ENCODE data around the gene ANKFN1.
A peak's percentile ranks its signal among the peaks of the same experiment; 100 is the strongest.

ANKFN1 gene

GRCh38 chr17:56171186-56171959 lies 18.1 kb downstream of the ANKFN1 start:
- Histone ChIP-seq H3K36me3 (ENCODE audit: control insufficient read depth in 4 of 4, insufficient read depth in 4 of 4, low read length in 3 of 4) (no peaks in the 10 kb centered on the region), H3K27ac (ENCODE audit: insufficient read depth in 1 of 2, low read depth in 1 of 2, low read length in 2 of 2, poor library complexity in 1 of 2, severe bottlenecking in 2 of 2) (no peak overlapping the region), H3K4me3 (ENCODE audit: control insufficient read depth in 1 of 7, extremely low read depth in 1 of 7, insufficient read depth in 4 of 7, low read depth in 2 of 7, low read length in 6 of 7) (no peak overlapping the region), H3K27me3 (replicated peaks in 2 of 5; ENCODE audit: control insufficient read depth in 4 of 5, insufficient read depth in 5 of 5, low read length in 4 of 5) (no peaks in the 10 kb centered on the region), H3K4me1 (ENCODE audit: control extremely low read depth in 1 of 4, control insufficient read depth in 4 of 4, insufficient read depth in 4 of 4, low read length in 3 of 4) (peaks cover 0 to 7% (median 4%) of the 10 kb centered on the region in 4 experiments), H3K9me3 (ENCODE audit: control extremely low read depth in 1 of 5, control insufficient read depth in 4 of 5, insufficient read depth in 2 of 5, low read depth in 1 of 5, low read length in 4 of 5) (no peaks in the 10 kb centered on the region)
- ChIA-PET CTCF (interaction anchor here (1.1 kb wide), 1 partner anchor 27 kb away, joined by 3 read pairs; no protein-coding TSS in a partner anchor), POLR2A (no interaction called here)
- 92% methylated on average over 4 of the region's 4 CpGs for WGBS (ENCODE audit: insufficient coverage)
- DNase-seq: no peak

GRCh38 chr17:56172517-56172982 lies 19.3 kb downstream of the ANKFN1 start:
- H3K4me1 ChIP-seq (ENCODE audit: control extremely low read depth in 1 of 4, control insufficient read depth in 4 of 4, insufficient read depth in 4 of 4, low read length in 3 of 4): peaks cover 0 to 7% (median 4%) of the 10 kb centered on the region in 4 experiments
- WGBS (ENCODE audit: insufficient coverage): 100% methylated on average over 4 of the region's 5 CpGs

GRCh38 chr17:56173026-56173425 lies 19.8 kb downstream of the ANKFN1 start:
- 100% methylated on average over 1 of the region's 1 CpG for WGBS (ENCODE audit: insufficient coverage)
- H3K27ac ChIP-seq (ENCODE audit: insufficient read depth in 1 of 2, low read depth in 1 of 2, low read length in 2 of 2, poor library complexity in 1 of 2, severe bottlenecking in 2 of 2): no peak overlapping the region
- ChIA-PET CTCF (interaction anchor here (1.5 kb wide), 1 partner anchor 35 kb away, joined by 3 read pairs; no protein-coding TSS in a partner anchor), POLR2A (no interaction called here)
- DNase-seq: no peak
- H3K4me1 ChIP-seq (ENCODE audit: control extremely low read depth in 1 of 4, control insufficient read depth in 4 of 4, insufficient read depth in 4 of 4, low read length in 3 of 4): peaks cover 0 to 7% (median 4%) of the 10 kb centered on the region in 4 experiments
- no peak overlapping the region for H3K4me3 ChIP-seq (ENCODE audit: control insufficient read depth in 1 of 7, extremely low read depth in 1 of 7, insufficient read depth in 4 of 7, low read depth in 2 of 7, low read length in 6 of 7)
- H3K36me3 ChIP-seq (ENCODE audit: control insufficient read depth in 4 of 4, insufficient read depth in 4 of 4, low read length in 3 of 4): no peaks in the 10 kb centered on the region
- H3K27me3 ChIP-seq (replicated peaks in 2 of 5; ENCODE audit: control insufficient read depth in 4 of 5, insufficient read depth in 5 of 5, low read length in 4 of 5): no peaks in the 10 kb centered on the region
- no peaks in the 10 kb centered on the region for H3K9me3 ChIP-seq (ENCODE audit: control extremely low read depth in 1 of 5, control insufficient read depth in 4 of 5, insufficient read depth in 2 of 5, low read depth in 1 of 5, low read length in 4 of 5)

More at GRCh38 chr17:56172517-56172982, 19.3 kb downstream of the ANKFN1 start:
- no peak for DNase-seq
- H3K9me3 ChIP-seq (ENCODE audit: control extremely low read depth in 1 of 5, control insufficient read depth in 4 of 5, insufficient read depth in 2 of 5, low read depth in 1 of 5, low read length in 4 of 5): no peaks in the 10 kb centered on the region
- no peak overlapping the region for H3K4me3 ChIP-seq (ENCODE audit: control insufficient read depth in 1 of 7, extremely low read depth in 1 of 7, insufficient read depth in 4 of 7, low read depth in 2 of 7, low read length in 6 of 7)
- H3K27me3 ChIP-seq (replicated peaks in 2 of 5; ENCODE audit: control insufficient read depth in 4 of 5, insufficient read depth in 5 of 5, low read length in 4 of 5): no peaks in the 10 kb centered on the region
- H3K27ac ChIP-seq (ENCODE audit: insufficient read depth in 1 of 2, low read depth in 1 of 2, low read length in 2 of 2, poor library complexity in 1 of 2, severe bottlenecking in 2 of 2): no peak overlapping the region
- ChIA-PET POLR2A (no interaction called here), CTCF (interaction anchor here (1.1 kb wide), 1 partner anchor 28 kb away, joined by 3 read pairs; no protein-coding TSS in a partner anchor)
- no peaks in the 10 kb centered on the region for H3K36me3 ChIP-seq (ENCODE audit: control insufficient read depth in 4 of 4, insufficient read depth in 4 of 4, low read length in 3 of 4)

GRCh38 chr17:56173958-56174835 lies 20.9 kb downstream of the ANKFN1 start:
- Histone ChIP-seq H3K36me3 (ENCODE audit: control insufficient read depth in 4 of 4, insufficient read depth in 4 of 4, low read length in 3 of 4) (no peaks in the 10 kb centered on the region), H3K4me1 (ENCODE audit: control extremely low read depth in 1 of 4, control insufficient read depth in 4 of 4, insufficient read depth in 4 of 4, low read length in 3 of 4) (peaks cover 0 to 7% (median 4%) of the 10 kb centered on the region in 4 experiments), H3K27ac (ENCODE audit: insufficient read depth in 1 of 2, low read depth in 1 of 2, low read length in 2 of 2, poor library complexity in 1 of 2, severe bottlenecking in 2 of 2) (no peak overlapping the region), H3K9me3 (ENCODE audit: control extremely low read depth in 1 of 5, control insufficient read depth in 4 of 5, insufficient read depth in 2 of 5, low read depth in 1 of 5, low read length in 4 of 5) (no peaks in the 10 kb centered on the region), H3K27me3 (replicated peaks in 2 of 5; ENCODE audit: control insufficient read depth in 4 of 5, insufficient read depth in 5 of 5, low read length in 4 of 5) (no peaks in the 10 kb centered on the region), H3K4me3 (ENCODE audit: control insufficient read depth in 1 of 7, extremely low read depth in 1 of 7, insufficient read depth in 4 of 7, low read depth in 2 of 7, low read length in 6 of 7) (no peak overlapping the region)
- CTCF ChIA-PET: interaction anchor here (1.5 kb wide), 1 partner anchor 36 kb away, joined by 3 read pairs; no protein-coding TSS in a partner anchor
- DNase-seq: peak in 2 of 3 donors; percentile 8 to 24
- POLR2A ChIA-PET: no interaction called here
- 42% methylated on average over 2 of the region's 3 CpGs for WGBS (ENCODE audit: insufficient coverage)

- Histone ChIP-seq H3K4me3 (ENCODE audit: control insufficient read depth in 1 of 7, extremely low read depth in 1 of 7, insufficient read depth in 4 of 7, low read depth in 2 of 7, low read length in 6 of 7) (no peak overlapping the region), H3K9me3 (ENCODE audit: control extremely low read depth in 1 of 5, control insufficient read depth in 4 of 5, insufficient read depth in 2 of 5, low read depth in 1 of 5, low read length in 4 of 5) (no peaks in the 10 kb centered on the region), H3K27ac (ENCODE audit: insufficient read depth in 1 of 2, low read depth in 1 of 2, low read length in 2 of 2, poor library complexity in 1 of 2, severe bottlenecking in 2 of 2) (no peak overlapping the region), H3K4me1 (ENCODE audit: control extremely low read depth in 1 of 4, control insufficient read depth in 4 of 4, insufficient read depth in 4 of 4, low read length in 3 of 4) (peaks cover 0 to 7% (median 4%) of the 10 kb centered on the region in 4 experiments), H3K27me3 (replicated peaks in 2 of 5; ENCODE audit: control insufficient read depth in 4 of 5, insufficient read depth in 5 of 5, low read length in 4 of 5) (no peaks in the 10 kb centered on the region), H3K36me3 (ENCODE audit: control insufficient read depth in 4 of 4, insufficient read depth in 4 of 4, low read length in 3 of 4) (no peaks in the 10 kb centered on the region)
- WGBS (ENCODE audit: insufficient coverage): no CpG with 5 or more reads among the region's 2 CpGs
- POLR2A ChIA-PET: no interaction called here
- no peak for DNase-seq
- CTCF ChIA-PET: no interaction called here
Measured at GRCh38 chr17:56175299-56175955, 22.2 kb downstream of the ANKFN1 start.

GRCh38 chr17:56176091-56176490 lies 22.8 kb downstream of the ANKFN1 start:
- Histone ChIP-seq H3K27ac (ENCODE audit: insufficient read depth in 1 of 2, low read depth in 1 of 2, low read length in 2 of 2, poor library complexity in 1 of 2, severe bottlenecking in 2 of 2) (no peak overlapping the region), H3K9me3 (ENCODE audit: control extremely low read depth in 1 of 5, control insufficient read depth in 4 of 5, insufficient read depth in 2 of 5, low read depth in 1 of 5, low read length in 4 of 5) (no peaks in the 10 kb centered on the region), H3K4me1 (ENCODE audit: control extremely low read depth in 1 of 4, control insufficient read depth in 4 of 4, insufficient read depth in 4 of 4, low read length in 3 of 4) (peaks cover 0 to 7% (median 4%) of the 10 kb centered on the region in 4 experiments), H3K36me3 (ENCODE audit: control insufficient read depth in 4 of 4, insufficient read depth in 4 of 4, low read length in 3 of 4) (no peaks in the 10 kb centered on the region), H3K4me3 (ENCODE audit: control insufficient read depth in 1 of 7, extremely low read depth in 1 of 7, insufficient read depth in 4 of 7, low read depth in 2 of 7, low read length in 6 of 7) (no peak overlapping the region), H3K27me3 (replicated peaks in 2 of 5; ENCODE audit: control insufficient read depth in 4 of 5, insufficient read depth in 5 of 5, low read length in 4 of 5) (no peaks in the 10 kb centered on the region)
- CTCF ChIA-PET: no interaction called here
- 96% methylated on average over 4 of the region's 4 CpGs for WGBS (ENCODE audit: insufficient coverage)
- no peak for DNase-seq
- POLR2A ChIA-PET: no interaction called here
